Ascending aorta (tissue), 2 donors: ENCODE measurements around the gene DIP2C. TPM values are rescaled to one million over a fixed set of nuclear protein-coding genes. Genes with fewer than 3 reads are reported as not detected.

Experiments
- DNase-seq, 2 donors: peaks; one replicate each; pipeline ENCODE4 v3.0.0-alpha.2; 2019; ENCODE audit warnings: low spot score in 2 of 2
- H3K27ac ChIP-seq, 2 donors: fragments of 200-600 bp; sonication (generic); one replicate each; pipeline ENCODE4 v1.5.1; 2016 to 2017; ENCODE audit warnings: mild to moderate bottlenecking in 1 of 2
- H3K27me3 ChIP-seq: fragments of 200-600 bp; sonication (generic); one replicate; pipeline ENCODE4 v1.5.1; 2017
- H3K36me3 ChIP-seq, 2 donors: fragments of 200-600 bp; sonication (generic); one replicate each; pipeline ENCODE4 v1.5.1; 2016
- H3K4me1 ChIP-seq, 2 donors: fragments of 200-600 bp; sonication (generic); one replicate each; pipeline ENCODE4 v1.5.1; 2016 to 2017; ENCODE audit warnings: mild to moderate bottlenecking in 1 of 2
- H3K4me3 ChIP-seq, 2 donors: fragments of 200-600 bp; sonication (generic); one replicate each; pipeline ENCODE4 v1.5.1; 2016 to 2017; ENCODE audit warnings: mild to moderate bottlenecking in 1 of 2
- H3K9me3 ChIP-seq, 2 donors: fragments of 200-600 bp; sonication (generic); one replicate each; pipeline ENCODE4 v1.5.1; 2016
- CTCF ChIP-seq, 3 experiments: fragments of 200-600 bp in 2 of 3; fragments of 450-650 bp in 1 of 3; sonication (generic) in 2 of 3; IDR thresholded peaks; one replicate each; pipeline ENCODE4 v1.5.1; 2016 to 2019; ENCODE audit warnings: antibody characterized with exemption in 3 of 3, mild to moderate bottlenecking in 1 of 3, moderate library complexity in 1 of 3
- intact Hi-C: fragments of 100-400 bp; cut with DNase I; formaldehyde crosslinking; loops from one replicate; pipeline ENCODE4 v1.15.1; 2023
- total RNA-seq: library from RNA; depleted of rRNA; stranded (reverse); fragments of >200 nt; gene quantifications from one replicate; pipeline ENCODE4 v1.1.0, GENCODE V29; 2016

Gene DIP2C
- total RNA-seq, 1 donor from 2014 or later = 14.7 TPM

- peaks cover 13 to 34% of the 10 kb centered on the region in 2 donors for H3K36me3 ChIP-seq
- no peak overlapping the region for H3K4me3 ChIP-seq
- no peak for TF ChIP-seq CTCF (IDR thresholded peaks at IDR 0.05)
- intact Hi-C loops = no loop called here
- H3K9me3 ChIP-seq = no peaks in the 10 kb centered on the region
- no peak overlapping the region for H3K27ac ChIP-seq
- no peaks in the 10 kb centered on the region for H3K4me1 ChIP-seq
- no peaks in the 10 kb centered on the region for H3K27me3 ChIP-seq
- peak in 1 of 2 donors; percentile 31 for DNase-seq
Observed at GRCh38 chr10:474406-474805, 215.1 kb downstream of the DIP2C start.

GRCh38 chr10:472241-472910, 217.1 kb downstream of the DIP2C start:
- intact Hi-C loops = no loop called here
- no peak for TF ChIP-seq CTCF (IDR thresholded peaks at IDR 0.05)
- H3K36me3 ChIP-seq = peaks cover 13 to 42% of the 10 kb centered on the region in 2 donors
- no peaks in the 10 kb centered on the region for H3K4me1 ChIP-seq
- H3K27ac ChIP-seq = no peak overlapping the region
- peak in 1 of 2 donors; percentile 44 for DNase-seq
- no peaks in the 10 kb centered on the region for H3K27me3 ChIP-seq
- H3K4me3 ChIP-seq = no peak overlapping the region
- no peaks in the 10 kb centered on the region for H3K9me3 ChIP-seq

- Histone ChIP-seq H3K9me3 (no peaks in the 10 kb centered on the region), H3K4me1 (no peaks in the 10 kb centered on the region), H3K36me3 (peaks cover 13 to 42% of the 10 kb centered on the region in 2 donors), H3K27ac (no peak overlapping the region), H3K4me3 (no peak overlapping the region), H3K27me3 (no peaks in the 10 kb centered on the region)
- intact Hi-C loops = no loop called here
- peak in 1 of 2 donors; percentile 52 for DNase-seq
- TF ChIP-seq CTCF (IDR thresholded peaks at IDR 0.05) = no peak
Observed at GRCh38 chr10:470339-471003, 219.0 kb downstream of the DIP2C start.

GRCh38 chr10:469947-470338, 219.5 kb downstream of the DIP2C start:
- intact Hi-C loops = no loop called here
- Histone ChIP-seq H3K27me3 (no peaks in the 10 kb centered on the region), H3K9me3 (no peaks in the 10 kb centered on the region), H3K4me3 (no peak overlapping the region), H3K4me1 (no peaks in the 10 kb centered on the region), H3K36me3 (peaks cover 13 to 40% of the 10 kb centered on the region in 2 donors), H3K27ac (no peak overlapping the region)
- no peak for TF ChIP-seq CTCF (IDR thresholded peaks at IDR 0.05)
- DNase-seq = no peak

GRCh38 chr10:459743-460142, 229.7 kb downstream of the DIP2C start:
- peaks cover 0 to 3% of the 10 kb centered on the region in 2 donors for H3K4me1 ChIP-seq
- H3K36me3 ChIP-seq = no peaks in the 10 kb centered on the region
- intact Hi-C loops = no loop called here
- H3K9me3 ChIP-seq = no peaks in the 10 kb centered on the region
- no peak overlapping the region for H3K4me3 ChIP-seq
- no peak for TF ChIP-seq CTCF (IDR thresholded peaks at IDR 0.05)
- H3K27me3 ChIP-seq = no peaks in the 10 kb centered on the region
- no peak overlapping the region for H3K27ac ChIP-seq
- no peak for DNase-seq
